ENCODE data around the gene ADI1. TPM values are rescaled to one million over a fixed set of nuclear protein-coding genes. Genes with fewer than 3 reads are reported as not detected.

The ADI1 gene
- polyA plus RNA-seq, 1 of the 3 experiments (the other 2 are of a cell fraction), result 67.2 TPM

DNA sequence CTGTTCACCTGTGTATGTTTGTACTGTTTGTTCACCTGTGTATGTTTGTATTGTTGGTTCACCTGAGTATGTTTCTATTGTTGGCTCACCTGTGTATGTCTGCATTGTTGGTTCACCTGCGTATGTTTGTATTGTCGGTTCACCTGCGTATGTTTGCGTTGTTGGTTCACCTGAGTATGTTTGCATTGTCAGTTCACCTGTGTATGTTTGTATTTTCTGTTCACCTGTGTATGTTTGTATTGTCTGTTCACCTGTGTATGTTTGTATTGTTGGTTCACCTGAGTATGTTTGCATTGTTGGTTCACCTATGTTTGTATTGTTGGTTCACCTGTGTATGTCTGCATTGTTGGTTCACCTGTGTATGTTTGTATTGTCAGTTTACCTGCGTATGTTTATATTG is 14.6 kb downstream of the ADI1 start (continued):
- TF ChIP-seq ZBTB33 (IDR thresholded peaks at IDR 0.05; ENCODE audit: borderline replicate concordance, low read depth), result no peak

GRCh38 chr2:3503483-3503882 is 15.8 kb downstream of the ADI1 start:
- TF ChIP-seq EZH2phosphoT487 (IDR thresholded peaks at IDR 0.05; ENCODE audit: borderline replicate concordance, low read depth) (no peak), MXI1 (IDR thresholded peaks at IDR 0.05; ENCODE audit: low read depth, low read length) (no peak), SMC3 (IDR thresholded peaks at IDR 0.05; ENCODE audit: low read depth, low read length) (no peak), FOSL2 (IDR thresholded peaks at IDR 0.05; ENCODE audit: borderline replicate concordance, low read depth) (no peak), NFIC (IDR thresholded peaks at IDR 0.05; ENCODE audit: borderline replicate concordance) (no peak), RXRA (IDR thresholded peaks at IDR 0.05; ENCODE audit: borderline replicate concordance, low read depth) (no peak)
- no peak overlapping the region for H3K4me2 ChIP-seq
- no peak overlapping the region for H2AFZ ChIP-seq (ENCODE audit: low read depth)
- H3K9ac ChIP-seq, result no peak overlapping the region
- no peak overlapping the region for H3K27ac ChIP-seq (ENCODE audit: low read depth in 2 of 2, low read length in 1 of 2)
- no peaks in the 10 kb centered on the region for H4K20me1 ChIP-seq (ENCODE audit: insufficient read depth)
- peaks cover 31 to 44% of the 10 kb centered on the region in 2 experiments for H3K36me3 ChIP-seq (replicated peaks in 1 of 2; ENCODE audit: control insufficient read depth in 1 of 2, insufficient read depth in 2 of 2, low read length in 1 of 2)
- H3K4me1 ChIP-seq (ENCODE audit: control insufficient read depth in 1 of 2, insufficient read depth in 2 of 2, low read depth in 1 of 2, low read length in 1 of 2), result no peaks in the 10 kb centered on the region
- DNase-seq, result no peak
- H3K9me3 ChIP-seq, result no peaks in the 10 kb centered on the region
- no peaks in the 10 kb centered on the region for H3K9me2 ChIP-seq
- whole genome bisulfite sequencing (ENCODE audit: low lambda C conversion rate), result 96% methylated on average over 13 of the region's 13 CpGs
- H3K79me2 ChIP-seq (ENCODE audit: insufficient read depth), result no peaks in the 10 kb centered on the region
- no peak overlapping the region for H3K4me3 ChIP-seq (ENCODE audit: low read depth in 2 of 2, low read length in 1 of 2)
- no peaks in the 10 kb centered on the region for H3F3A ChIP-seq (replicated peaks; ENCODE audit: insufficient read depth)
- ChIA-PET CTCF (no interaction called here), POLR2A (no interaction called here)
- no peaks in the 10 kb centered on the region for H3K27me3 ChIP-seq (ENCODE audit: insufficient read depth)

DNA sequence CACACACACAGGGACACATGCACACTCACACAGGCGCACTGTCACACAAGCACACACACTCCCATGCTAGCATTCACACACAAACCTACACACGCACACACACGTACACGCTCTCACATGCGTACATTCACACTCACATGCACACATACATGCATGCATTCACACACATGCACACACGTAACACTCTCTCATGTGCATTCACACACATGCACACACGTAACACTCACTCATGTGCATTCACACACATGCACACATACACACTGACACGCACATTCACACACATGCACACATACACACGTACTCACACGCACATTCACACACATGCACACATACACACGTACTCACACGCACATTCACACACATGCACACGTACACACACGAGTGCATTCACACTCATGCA is 16.3 kb downstream of the ADI1 start:
- H3K4me2 ChIP-seq, result no peak overlapping the region
- ChIA-PET CTCF (no interaction called here), POLR2A (no interaction called here)
- H3K27me3 ChIP-seq (ENCODE audit: insufficient read depth), result no peaks in the 10 kb centered on the region
- no peaks in the 10 kb centered on the region for H4K20me1 ChIP-seq (ENCODE audit: insufficient read depth)
- TF ChIP-seq CHD2 (IDR thresholded peaks at IDR 0.05; ENCODE audit: low read length, partially characterized antibody), result no peak
- no peak for TF ChIP-seq GATA2 (CRISPR knock-in tag; IDR thresholded peaks at IDR 0.05)
- no peak for TF ChIP-seq NFIC (IDR thresholded peaks at IDR 0.05; ENCODE audit: borderline replicate concordance)
- no peak for TF ChIP-seq MEF2A (IDR thresholded peaks at IDR 0.05; ENCODE audit: borderline replicate concordance, low read depth)
- TF ChIP-seq RCOR1 (IDR thresholded peaks at IDR 0.05; ENCODE audit: low read length), result no peak
- TF ChIP-seq, protein P1, sequence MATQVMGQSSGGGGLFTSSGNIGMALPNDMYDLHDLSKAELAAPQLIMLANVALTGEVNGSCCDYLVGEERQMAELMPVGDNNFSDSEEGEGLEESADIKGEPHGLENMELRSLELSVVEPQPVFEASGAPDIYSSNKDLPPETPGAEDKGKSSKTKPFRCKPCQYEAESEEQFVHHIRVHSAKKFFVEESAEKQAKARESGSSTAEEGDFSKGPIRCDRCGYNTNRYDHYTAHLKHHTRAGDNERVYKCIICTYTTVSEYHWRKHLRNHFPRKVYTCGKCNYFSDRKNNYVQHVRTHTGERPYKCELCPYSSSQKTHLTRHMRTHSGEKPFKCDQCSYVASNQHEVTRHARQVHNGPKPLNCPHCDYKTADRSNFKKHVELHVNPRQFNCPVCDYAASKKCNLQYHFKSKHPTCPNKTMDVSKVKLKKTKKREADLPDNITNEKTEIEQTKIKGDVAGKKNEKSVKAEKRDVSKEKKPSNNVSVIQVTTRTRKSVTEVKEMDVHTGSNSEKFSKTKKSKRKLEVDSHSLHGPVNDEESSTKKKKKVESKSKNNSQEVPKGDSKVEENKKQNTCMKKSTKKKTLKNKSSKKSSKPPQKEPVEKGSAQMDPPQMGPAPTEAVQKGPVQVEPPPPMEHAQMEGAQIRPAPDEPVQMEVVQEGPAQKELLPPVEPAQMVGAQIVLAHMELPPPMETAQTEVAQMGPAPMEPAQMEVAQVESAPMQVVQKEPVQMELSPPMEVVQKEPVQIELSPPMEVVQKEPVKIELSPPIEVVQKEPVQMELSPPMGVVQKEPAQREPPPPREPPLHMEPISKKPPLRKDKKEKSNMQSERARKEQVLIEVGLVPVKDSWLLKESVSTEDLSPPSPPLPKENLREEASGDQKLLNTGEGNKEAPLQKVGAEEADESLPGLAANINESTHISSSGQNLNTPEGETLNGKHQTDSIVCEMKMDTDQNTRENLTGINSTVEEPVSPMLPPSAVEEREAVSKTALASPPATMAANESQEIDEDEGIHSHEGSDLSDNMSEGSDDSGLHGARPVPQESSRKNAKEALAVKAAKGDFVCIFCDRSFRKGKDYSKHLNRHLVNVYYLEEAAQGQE (IDR thresholded peaks at IDR 0.05; ENCODE audit: low read depth, low read length), result no peak
- no peak for TF ChIP-seq SIN3A (IDR thresholded peaks at IDR 0.05; ENCODE audit: borderline replicate concordance, low read depth, low read length)
- no peak for TF ChIP-seq TEAD4 (IDR thresholded peaks at IDR 0.05; ENCODE audit: borderline replicate concordance, insufficient read depth)
- H3K79me2 ChIP-seq (ENCODE audit: insufficient read depth), result no peaks in the 10 kb centered on the region
- no peaks in the 10 kb centered on the region for H3K9me3 ChIP-seq
- H3K9me2 ChIP-seq, result no peaks in the 10 kb centered on the region
- no peak overlapping the region for H3K9ac ChIP-seq
- H3K27ac ChIP-seq (ENCODE audit: low read depth in 2 of 2, low read length in 1 of 2), result no peak overlapping the region
- no peak overlapping the region for H2AFZ ChIP-seq (ENCODE audit: low read depth)
- WGBS (ENCODE audit: low lambda C conversion rate), result 92% methylated on average over 14 of the region's 14 CpGs
- DNase-seq, result no peak
- no peak overlapping the region for H3K4me3 ChIP-seq (ENCODE audit: low read depth in 2 of 2, low read length in 1 of 2)
- no peaks in the 10 kb centered on the region for H3F3A ChIP-seq (replicated peaks; ENCODE audit: insufficient read depth)
- H3K4me1 ChIP-seq (ENCODE audit: control insufficient read depth in 1 of 2, insufficient read depth in 2 of 2, low read depth in 1 of 2, low read length in 1 of 2), result no peaks in the 10 kb centered on the region
- peaks cover 33 to 48% of the 10 kb centered on the region in 2 experiments for H3K36me3 ChIP-seq (replicated peaks in 1 of 2; ENCODE audit: control insufficient read depth in 1 of 2, insufficient read depth in 2 of 2, low read length in 1 of 2)

All from SK-N-SH (cell line).